COLO829 (cell line): ENCODE measurements around the gene IFT172.
"Not testable (repeated sequence)": the region's sequence is repeated elsewhere in the genome, so short reads cannot be mapped to it uniquely, and the experiment has no call there.

Experiments used
- DNase-seq: peaks from one replicate; pipeline ENCODE4 v3.0.0; 2012; ENCODE audit warnings: low spot score

The IFT172 gene

GRCh38 chr2:27489498-27490397 lies at the start of gene IFT172:
IFT172 (minus strand) TSS chr2:27489743; CDS start chr2:27489653, 90 bp downstream.
- peak; percentile 97 for DNase-seq

- not testable (repeated sequence) for DNase-seq
These were observed 49.4 kb upstream of the IFT172 start for GRCh38 chr2:27538839-27539450.

DNA sequence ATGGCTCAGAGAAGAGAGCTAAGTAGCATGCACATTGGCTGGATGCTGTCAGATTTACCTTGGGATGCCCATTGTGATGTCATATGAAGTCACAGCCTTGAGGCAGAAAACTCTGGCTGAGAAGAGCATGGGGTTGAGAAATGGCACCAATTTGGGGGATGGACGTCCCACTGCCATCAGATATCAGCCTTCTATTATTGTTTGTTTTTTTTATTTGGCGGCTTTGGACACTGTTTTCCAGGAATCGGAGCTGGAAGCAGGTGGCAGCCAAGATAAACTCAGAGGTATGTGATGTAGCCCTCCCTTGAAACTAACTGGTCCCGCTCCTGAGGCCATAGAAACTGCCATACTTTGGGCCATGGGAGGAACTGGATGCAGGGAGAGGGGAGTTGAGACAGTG lies 47.7 kb upstream of the IFT172 start:
- DNase-seq, result no peak

DNA sequence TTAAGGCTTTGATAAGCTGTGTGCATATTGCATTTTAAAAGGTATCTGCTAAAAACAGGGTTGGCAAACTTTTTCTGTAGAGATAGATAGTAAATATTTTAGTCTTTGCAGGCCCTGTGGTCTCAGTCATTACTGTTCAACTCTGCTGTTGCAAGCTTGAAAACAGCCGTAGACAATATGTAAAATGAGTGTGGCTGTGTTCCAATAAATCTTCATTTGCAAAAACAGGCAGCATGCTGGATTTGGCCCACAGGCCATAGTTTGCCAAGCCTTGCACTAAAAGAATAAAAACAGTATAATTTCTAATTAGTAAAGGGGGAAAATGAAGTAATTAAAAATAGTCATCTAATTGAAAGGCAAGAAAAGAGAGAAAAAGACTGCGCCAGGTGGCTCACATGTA lies 42.4 kb upstream of the IFT172 start:
- no peak for DNase-seq

GRCh38 chr2:27527182-27527581 lies 37.6 kb upstream of the IFT172 start:
- DNase-seq, result no peak

DNA sequence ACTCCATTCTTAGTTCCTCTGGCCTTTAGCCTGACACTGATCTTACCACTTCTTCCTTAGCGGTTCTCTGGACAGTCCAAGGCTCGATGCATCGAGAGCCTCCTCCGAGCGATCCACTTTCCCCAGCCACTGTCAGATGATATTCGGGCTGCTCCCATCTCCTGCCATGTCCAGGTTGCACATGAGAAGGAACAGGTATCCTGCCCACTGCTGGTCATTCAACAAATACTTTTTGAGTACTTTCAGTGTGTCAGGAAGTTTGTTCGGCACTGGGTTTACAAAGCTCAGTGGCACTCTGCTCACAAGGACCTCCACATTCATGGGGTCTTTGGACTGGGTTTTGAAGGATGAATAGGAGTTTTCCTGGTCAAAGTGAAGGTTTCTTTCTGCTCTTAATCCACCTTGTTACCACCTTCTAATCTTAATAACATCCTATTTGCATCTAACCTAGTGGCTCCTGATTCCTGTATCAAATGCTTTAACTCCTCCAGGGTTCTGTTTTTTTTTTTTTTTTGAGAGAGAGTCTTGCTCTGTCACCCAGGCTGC lies 32.9 kb upstream of the IFT172 start:
- DNase-seq, result no peak

DNA sequence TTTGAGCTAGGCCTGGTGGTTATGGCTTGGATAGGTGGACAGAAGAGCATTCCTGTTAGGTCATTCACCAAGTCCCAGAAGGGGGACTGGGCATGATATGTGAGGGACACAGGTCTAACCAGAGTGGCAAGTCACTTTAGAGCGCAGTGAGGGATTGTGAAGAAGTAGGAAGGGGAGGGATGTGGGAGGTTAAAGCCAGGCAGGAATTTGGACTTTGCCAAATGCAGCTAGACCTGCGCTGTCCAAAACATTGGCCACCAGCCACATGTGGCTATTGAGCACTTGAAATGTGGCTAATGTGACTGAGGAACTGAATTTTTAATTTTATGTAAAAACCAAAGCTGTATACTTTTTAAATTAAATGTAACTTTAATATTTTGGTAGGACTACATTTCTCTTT lies 30.8 kb upstream of the IFT172 start:
- DNase-seq, result no peak

DNA sequence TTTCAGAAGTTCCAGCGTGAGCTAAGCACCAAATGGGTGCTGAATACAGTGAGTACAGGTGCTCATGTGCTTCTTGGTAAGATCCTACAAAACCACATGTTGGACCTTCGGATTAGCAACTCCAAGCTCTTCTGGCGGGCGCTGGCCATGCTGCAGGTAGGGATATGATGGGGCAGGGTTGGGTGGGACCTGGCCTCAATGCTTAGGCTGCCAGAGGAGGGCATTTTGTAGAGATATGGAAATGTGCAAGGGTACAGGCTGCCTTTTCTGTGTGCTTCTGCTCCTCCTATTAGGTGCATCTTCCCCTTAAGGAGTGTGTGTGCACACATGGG lies 29.2 kb upstream of the IFT172 start:
- no peak for DNase-seq

- no peak for DNase-seq
These were observed 28.7 kb upstream of the IFT172 start for GRCh38 chr2:27518113-27518781.

DNA sequence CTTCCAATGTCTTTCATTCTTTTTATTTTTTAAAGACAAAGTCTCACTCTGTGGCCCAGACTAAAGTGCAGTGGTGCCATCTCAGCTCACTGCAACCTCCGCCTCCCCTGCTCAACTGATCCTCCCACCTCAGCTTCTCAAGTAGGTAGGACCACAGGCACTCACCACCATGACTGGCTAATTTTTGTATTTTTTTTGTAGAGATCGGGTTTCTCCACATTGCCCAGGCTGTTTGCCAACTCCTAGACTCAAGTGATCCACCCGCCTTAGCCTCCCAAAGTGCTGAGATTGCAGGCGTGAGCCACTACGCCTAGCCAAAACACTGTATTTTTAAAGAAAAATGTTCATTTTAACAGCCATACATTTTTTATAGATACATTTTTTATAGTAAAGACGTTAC lies 19.8 kb upstream of the IFT172 start:
- no peak for DNase-seq

DNA sequence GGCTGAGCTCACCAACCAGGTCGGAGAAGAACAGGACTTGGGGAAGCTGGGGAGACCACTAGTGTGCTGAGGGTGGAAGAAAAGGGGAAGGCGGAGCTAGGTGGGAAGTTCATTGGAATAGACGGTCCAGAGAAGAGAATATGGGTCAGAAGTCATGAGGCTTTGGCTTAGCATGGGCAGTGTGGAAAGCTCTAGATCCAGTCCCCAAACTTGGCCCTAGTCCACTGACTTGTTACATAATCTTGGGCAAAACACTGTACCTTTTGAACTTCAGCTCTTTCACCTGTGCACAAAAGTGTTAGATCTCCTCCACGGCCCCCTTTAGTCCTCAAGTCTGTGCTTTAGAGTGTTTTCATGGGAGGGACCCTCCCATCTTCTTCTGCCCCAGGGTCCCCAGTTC lies 17.8 kb upstream of the IFT172 start:
- no peak for DNase-seq

- DNase-seq, result no peak
These were observed 17.0 kb upstream of the IFT172 start for GRCh38 chr2:27506587-27506986.

GRCh38 chr2:27502142-27502541 lies 12.6 kb upstream of the IFT172 start:
- no peak for DNase-seq

DNA sequence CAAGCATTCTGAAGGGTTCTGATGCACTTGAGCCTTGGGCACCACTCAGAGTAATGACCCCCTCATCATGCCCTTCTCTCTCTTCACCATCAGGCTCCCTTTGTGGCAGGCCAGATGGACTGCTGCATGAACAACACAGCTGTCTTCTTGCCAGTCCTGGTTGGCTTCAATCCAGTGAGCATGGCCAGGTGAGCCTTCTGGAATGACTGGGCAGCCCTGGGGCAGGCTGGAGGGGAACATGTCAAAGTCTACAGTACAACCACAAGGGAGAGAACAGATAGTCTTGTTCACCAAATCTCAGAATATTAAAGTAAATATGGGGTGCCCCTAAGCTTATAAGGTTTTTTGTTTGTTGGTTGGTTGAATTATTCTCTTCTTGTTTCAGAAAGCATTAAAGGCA lies 11.5 kb upstream of the IFT172 start:
- DNase-seq, result no peak

DNA sequence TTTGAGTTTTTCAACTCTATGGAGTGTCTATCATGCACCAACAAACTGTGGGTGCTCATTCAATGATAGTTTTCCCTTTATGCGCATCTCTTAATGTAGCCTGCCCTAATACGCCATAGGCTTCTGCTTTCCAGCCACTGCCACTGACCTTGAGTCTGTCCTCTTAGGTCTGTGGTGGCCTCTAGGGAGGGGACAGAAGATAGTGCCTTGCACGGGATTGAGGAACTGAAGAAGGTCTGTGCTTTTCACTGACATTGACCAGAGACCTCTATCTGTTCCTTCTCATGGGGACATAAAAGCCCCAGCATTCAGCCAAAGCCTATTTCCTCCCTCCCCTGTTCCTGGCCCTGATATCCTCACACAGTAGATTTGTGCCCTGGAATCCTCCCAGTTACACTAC lies 9.4 kb upstream of the IFT172 start:
- no peak for DNase-seq

GRCh38 chr2:27497288-27497627 lies 7.7 kb upstream of the IFT172 start:
- DNase-seq, result no peak

- no peak for DNase-seq
These were observed 7.1 kb upstream of the IFT172 start, which contains the start of gene GCKR for GRCh38 chr2:27496357-27497287. GCKR (plus strand) TSS chr2:27496839; CDS start chr2:27496905, 66 bp downstream.

DNA sequence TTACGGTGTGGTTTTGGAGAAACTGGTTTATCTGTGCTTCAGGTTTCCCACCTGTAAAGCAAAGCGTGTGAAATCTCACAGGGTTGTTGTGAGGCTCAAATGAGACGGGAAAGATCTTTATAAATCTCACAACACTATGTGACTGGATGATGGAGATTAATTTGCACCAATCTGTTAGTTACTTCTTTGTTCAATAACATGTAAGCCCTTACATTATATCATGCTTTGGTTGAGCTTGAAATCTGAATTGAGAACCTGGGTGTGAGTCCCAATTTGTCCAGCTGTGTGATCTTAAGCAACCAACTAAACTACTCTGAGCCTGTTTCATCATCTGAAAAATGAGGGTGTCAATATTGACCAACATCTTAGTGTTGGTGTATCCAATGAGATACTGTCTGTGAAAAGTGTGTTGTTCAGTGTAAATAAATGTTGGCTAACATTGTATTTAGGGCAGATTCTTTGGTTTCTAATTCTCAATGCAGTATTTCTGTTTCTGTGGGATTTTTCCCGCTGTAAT lies 6.4 kb upstream of the IFT172 start:
- no peak for DNase-seq

DNA sequence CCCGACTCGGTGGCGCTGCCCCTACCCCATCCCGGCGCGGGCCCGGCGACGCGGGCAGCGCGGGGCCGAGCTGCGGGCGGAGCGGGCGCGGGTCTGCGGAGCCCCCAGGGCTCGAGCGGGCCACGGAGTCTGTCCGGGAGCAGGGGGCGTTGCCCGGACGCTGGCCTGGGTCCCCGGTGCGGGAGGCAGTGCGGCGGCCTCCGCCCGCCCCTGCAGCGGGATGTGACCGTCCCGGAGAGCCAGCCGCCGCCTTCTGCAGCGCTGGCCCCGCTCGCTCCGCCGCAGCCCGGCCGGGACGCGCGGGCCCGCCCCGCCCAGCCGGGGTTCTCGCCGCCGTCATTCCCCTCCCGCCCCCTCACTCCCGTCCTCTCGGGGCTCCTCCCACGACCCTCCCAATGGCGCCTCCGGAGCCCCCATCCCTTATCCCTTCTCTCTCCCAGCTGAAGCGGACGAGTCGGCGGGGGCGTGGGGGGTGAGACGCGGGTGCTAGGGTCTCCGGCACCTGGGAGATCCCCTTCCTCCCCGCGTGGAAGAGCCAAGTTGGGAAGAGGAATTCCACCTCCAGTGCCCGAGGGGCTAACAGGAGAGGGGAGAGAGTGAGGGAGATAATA lies 5.5 kb upstream of the IFT172 start, which contains the start of gene FNDC4:
Gene FNDC4, minus strand, starts transcription at position 257 of the 611 bp plus-strand sequence. CDS start 521 bp downstream, outside the sequence.
- no peak for DNase-seq

GRCh38 chr2:27494284-27494943 lies 4.9 kb upstream of the IFT172 start:
- no peak for DNase-seq

GRCh38 chr2:27493948-27494283 lies 4.4 kb upstream of the IFT172 start:
- no peak for DNase-seq
